ENCODE data around the gene ISLR.

ISLR gene

DNA sequence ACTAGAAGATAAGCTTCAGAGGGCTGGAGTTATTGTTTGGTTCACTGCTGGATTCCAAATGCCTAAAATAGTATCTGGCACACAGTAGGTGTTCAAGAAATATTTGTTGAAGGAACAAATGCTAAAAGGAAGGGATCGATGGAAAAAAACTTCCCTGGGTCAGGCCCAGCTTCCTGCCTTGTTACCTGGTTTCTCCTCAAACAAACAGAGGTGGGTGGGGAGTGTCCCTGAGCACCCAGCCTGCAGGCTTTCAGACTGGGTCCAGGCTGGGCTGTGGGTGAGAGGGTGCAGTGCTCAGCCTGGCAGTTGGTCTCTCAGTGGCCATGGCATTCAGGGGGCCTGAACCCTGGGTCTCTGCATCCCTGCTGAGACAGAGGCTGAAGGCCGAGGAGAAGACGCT, 43.4 kb downstream of the ISLR start:
- FAIRE-seq (no peak), DNase-seq (ENCODE audit: insufficient read length, low spot score) (no peak)
- TF ChIP-seq PAX5 (IDR thresholded peaks at IDR 0.05; ENCODE audit: insufficient read depth, low read length, severe bottlenecking) (no peak), SPI1 (IDR thresholded peaks at IDR 0.05; ENCODE audit: low read depth, low read length) (no peak), POLR2A (IDR thresholded peaks at IDR 0.05; ENCODE audit: low read depth, low read length) (no peak), TAF1 (IDR thresholded peaks at IDR 0.05; ENCODE audit: low read depth, low read length) (no peak), POU2F2 (IDR thresholded peaks at IDR 0.05; ENCODE audit: low read depth, low read length) (no peak), POLR2AphosphoS5 (IDR thresholded peaks at IDR 0.05; ENCODE audit: low read depth, low read length) (no peak)

GRCh38 chr15:74217907-74218885, 44.7 kb downstream of the ISLR start:
- DNase-seq (ENCODE audit: insufficient read length, low spot score) (no peak), FAIRE-seq (no peak)
- TF ChIP-seq TAF1 (IDR thresholded peaks at IDR 0.05; ENCODE audit: low read depth, low read length) (no peak), SPI1 (IDR thresholded peaks at IDR 0.05; ENCODE audit: low read depth, low read length) (no peak), POLR2AphosphoS5 (IDR thresholded peaks at IDR 0.05; ENCODE audit: low read depth, low read length) (no peak), POLR2A (IDR thresholded peaks at IDR 0.05; ENCODE audit: low read depth, low read length) (no peak), PAX5 (IDR thresholded peaks at IDR 0.05; ENCODE audit: insufficient read depth, low read length, severe bottlenecking) (no peak), POU2F2 (IDR thresholded peaks at IDR 0.05; ENCODE audit: low read depth, low read length) (no peak)

GRCh38 chr15:74220475-74221248, 47.2 kb downstream of the ISLR start:
- DNase-seq (ENCODE audit: insufficient read length, low spot score) (no peak), FAIRE-seq (no peak)
- TF ChIP-seq POU2F2 (IDR thresholded peaks at IDR 0.05; ENCODE audit: low read depth, low read length) (no peak), PAX5 (IDR thresholded peaks at IDR 0.05; ENCODE audit: insufficient read depth, low read length, severe bottlenecking) (no peak), SPI1 (IDR thresholded peaks at IDR 0.05; ENCODE audit: low read depth, low read length) (no peak), POLR2AphosphoS5 (IDR thresholded peaks at IDR 0.05; ENCODE audit: low read depth, low read length) (no peak), POLR2A (IDR thresholded peaks at IDR 0.05; ENCODE audit: low read depth, low read length) (no peak), TAF1 (IDR thresholded peaks at IDR 0.05; ENCODE audit: low read depth, low read length) (no peak)

- no peak for FAIRE-seq
- DNase-seq (ENCODE audit: insufficient read length, low spot score) = no peak
- no peak for TF ChIP-seq POLR2A (IDR thresholded peaks at IDR 0.05; ENCODE audit: low read depth, low read length)
- no peak for TF ChIP-seq SPI1 (IDR thresholded peaks at IDR 0.05; ENCODE audit: low read depth, low read length)
- TF ChIP-seq POU2F2 (IDR thresholded peaks at IDR 0.05; ENCODE audit: low read depth, low read length) = no peak
- no peak for TF ChIP-seq PAX5 (IDR thresholded peaks at IDR 0.05; ENCODE audit: insufficient read depth, low read length, severe bottlenecking)
- TF ChIP-seq TAF1 (IDR thresholded peaks at IDR 0.05; ENCODE audit: low read depth, low read length) = no peak
- TF ChIP-seq POLR2AphosphoS5 (IDR thresholded peaks at IDR 0.05; ENCODE audit: low read depth, low read length) = no peak
Observed at GRCh38 chr15:74221399-74222239, 48.1 kb downstream of the ISLR start.

DNA sequence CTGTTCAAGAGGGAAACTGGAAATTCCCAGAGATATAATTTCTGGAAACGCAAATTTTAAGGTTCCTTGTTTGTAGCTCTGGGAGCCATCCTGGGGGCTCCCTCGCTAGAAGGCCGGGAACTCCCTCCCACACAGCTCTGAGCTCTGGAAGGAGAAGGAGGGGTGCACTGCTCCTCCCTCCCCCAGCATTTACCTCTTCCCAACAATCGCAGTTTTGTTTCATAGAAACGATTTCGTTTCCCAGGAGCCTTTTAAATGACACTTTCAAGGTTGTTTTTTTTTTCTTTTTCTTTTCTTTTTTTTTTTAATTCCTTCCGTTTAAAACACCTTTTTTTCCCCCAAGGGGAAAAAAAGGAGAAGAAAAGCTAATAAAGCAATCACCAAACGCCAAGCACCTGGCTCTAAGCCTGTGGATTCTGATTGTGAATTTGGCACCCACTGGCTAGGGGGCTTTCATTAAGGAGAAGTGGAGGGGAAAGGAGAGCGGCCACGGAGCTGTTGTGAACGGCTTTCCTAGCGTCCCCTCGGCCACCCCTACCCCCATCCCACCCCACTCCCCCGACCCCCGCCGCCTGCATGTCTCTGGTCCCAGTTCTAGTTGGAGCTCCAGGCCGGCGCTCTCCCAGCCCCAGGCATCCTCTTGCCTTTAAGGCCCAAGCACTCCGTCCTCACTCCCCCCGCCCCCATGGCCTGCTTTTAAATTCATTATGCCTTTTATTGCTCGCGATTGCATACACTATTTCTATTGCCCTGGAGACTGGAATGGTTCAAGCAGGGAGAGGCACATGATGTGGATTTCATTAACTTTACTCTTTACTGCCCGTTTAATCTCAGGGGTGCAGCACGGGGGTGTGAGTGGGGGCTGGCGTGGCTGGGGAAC, 49.0 kb downstream of the ISLR start:
- TF ChIP-seq SPI1 (IDR thresholded peaks at IDR 0.05; ENCODE audit: low read depth, low read length) = no peak
- TF ChIP-seq POU2F2 (IDR thresholded peaks at IDR 0.05; ENCODE audit: low read depth, low read length) = no peak
- TF ChIP-seq TAF1 (IDR thresholded peaks at IDR 0.05; ENCODE audit: low read depth, low read length) = no peak
- no peak for TF ChIP-seq POLR2A (IDR thresholded peaks at IDR 0.05; ENCODE audit: low read depth, low read length)
- TF ChIP-seq POLR2AphosphoS5 (IDR thresholded peaks at IDR 0.05; ENCODE audit: low read depth, low read length) = no peak
- no peak for TF ChIP-seq PAX5 (IDR thresholded peaks at IDR 0.05; ENCODE audit: insufficient read depth, low read length, severe bottlenecking)
- DNase-seq (ENCODE audit: insufficient read length, low spot score) (no peak), FAIRE-seq (no peak)

- DNase-seq (ENCODE audit: insufficient read length, low spot score) (no peak), FAIRE-seq (no peak)
- TF ChIP-seq SPI1 (IDR thresholded peaks at IDR 0.05; ENCODE audit: low read depth, low read length) (no peak), POLR2AphosphoS5 (IDR thresholded peaks at IDR 0.05; ENCODE audit: low read depth, low read length) (no peak), POU2F2 (IDR thresholded peaks at IDR 0.05; ENCODE audit: low read depth, low read length) (no peak), PAX5 (IDR thresholded peaks at IDR 0.05; ENCODE audit: insufficient read depth, low read length, severe bottlenecking) (no peak), POLR2A (IDR thresholded peaks at IDR 0.05; ENCODE audit: low read depth, low read length) (no peak), TAF1 (IDR thresholded peaks at IDR 0.05; ENCODE audit: low read depth, low read length) (no peak)
Observed at GRCh38 chr15:74225928-74226327, 52.4 kb downstream of the ISLR start.
